Dedifferentiated amniotic fluid mesenchymal stem cell (primary cell): ENCODE results near the gene GABBR2.
"Not testable (repeated sequence)": the region's sequence is repeated elsewhere in the genome, so short reads cannot be mapped to it uniquely, and the experiment has no call there.

Experiments used
- DNase-seq: peaks from one replicate; pipeline ENCODE4 v3.0.0-alpha.2; 2016; ENCODE audit errors: extremely low spot score

The GABBR2 gene

GRCh38 chr9:98686961-98687855 is 21.5 kb downstream of the GABBR2 start:
- no peak for DNase-seq

- DNase-seq, result not testable (repeated sequence)
Measured at GRCh38 chr9:98684816-98685215, 23.9 kb downstream of the GABBR2 start.

- DNase-seq, result no peak
Measured at GRCh38 chr9:98678244-98678842, 30.4 kb downstream of the GABBR2 start.

- no peak for DNase-seq
Measured at GRCh38 chr9:98673681-98674080, 35.1 kb downstream of the GABBR2 start.

GRCh38 chr9:98667005-98667640 is 41.6 kb downstream of the GABBR2 start:
- no peak for DNase-seq

GRCh38 chr9:98665501-98665900 is 43.2 kb downstream of the GABBR2 start:
- no peak for DNase-seq

GRCh38 chr9:98660541-98660940 is 48.2 kb downstream of the GABBR2 start:
- DNase-seq, result no peak

- peak; percentile 58 for DNase-seq
Measured at GRCh38 chr9:98658951-98659351, 49.8 kb downstream of the GABBR2 start.

- no peak for DNase-seq
Measured at GRCh38 chr9:98657897-98658296, 50.8 kb downstream of the GABBR2 start.

- DNase-seq, result no peak
Measured at GRCh38 chr9:98656511-98656910, 52.2 kb downstream of the GABBR2 start.

- DNase-seq, result not testable (repeated sequence)
Measured at GRCh38 chr9:98655428-98655827, 53.3 kb downstream of the GABBR2 start.

- DNase-seq, result no peak
Measured at GRCh38 chr9:98654247-98654646, 54.5 kb downstream of the GABBR2 start.

- no peak for DNase-seq
Measured at GRCh38 chr9:98652741-98653140, 56.0 kb downstream of the GABBR2 start.

GRCh38 chr9:98652302-98652701 is 56.4 kb downstream of the GABBR2 start:
- no peak for DNase-seq

GRCh38 chr9:98647236-98647635 is 61.5 kb downstream of the GABBR2 start:
- no peak for DNase-seq

- no peak for DNase-seq
Measured at GRCh38 chr9:98644011-98644410, 64.7 kb downstream of the GABBR2 start.

GRCh38 chr9:98642661-98643312 is 65.9 kb downstream of the GABBR2 start:
- no peak for DNase-seq

- DNase-seq, result no peak
Measured at GRCh38 chr9:98641695-98642094, 67.0 kb downstream of the GABBR2 start.

- DNase-seq, result no peak
Measured at GRCh38 chr9:98640394-98640793, 68.3 kb downstream of the GABBR2 start.

GRCh38 chr9:98639133-98639532 is 69.6 kb downstream of the GABBR2 start:
- DNase-seq, result no peak

GRCh38 chr9:98637381-98637780 is 71.4 kb downstream of the GABBR2 start:
- no peak for DNase-seq

GRCh38 chr9:98635374-98635773 is 73.4 kb downstream of the GABBR2 start:
- DNase-seq, result no peak
